Heart right ventricle (tissue), 16 donors: Measurements from ENCODE around the gene F12. TPM values are rescaled to one million over a fixed set of nuclear protein-coding genes. Genes with fewer than 3 reads are reported as not detected.

Experiments used
- ATAC-seq, 8 donors: fragments of 200-7000 bp; cut with Tn5 transposase; one replicate each; pipeline ENCODE4 v1.9.1; 2020; ENCODE audit warnings: mild to moderate bottlenecking in 8 of 8, moderate library complexity in 8 of 8, moderate number of reproducible peaks in 1 of 8
- DNase-seq, 2 donors: peaks; one replicate each; pipeline ENCODE4 v3.0.0-alpha.2; 2020
- H3K27ac ChIP-seq, 10 donors: fragments of 200-600 bp; sonication (generic) in 2 of 10; one replicate each; pipeline versions ENCODE4 v1.5.0 to v1.8.0; 2020 to 2022; ENCODE audit warnings: mild to moderate bottlenecking in 3 of 10
- H3K27me3 ChIP-seq, 7 donors: fragments of 200-600 bp; one replicate each; pipeline ENCODE4 v1.8.0; 2021 to 2022; ENCODE audit warnings: mild to moderate bottlenecking in 2 of 7
- H3K36me3 ChIP-seq, 9 donors: fragments of 200-600 bp; sonication (generic) in 1 of 9; one replicate each; pipeline versions ENCODE4 v1.5.0 to v1.8.0; 2020 to 2022; ENCODE audit warnings: mild to moderate bottlenecking in 2 of 9
- H3K4me1 ChIP-seq, 9 donors: fragments of 200-600 bp; sonication (generic) in 1 of 9; one replicate each; pipeline versions ENCODE4 v1.5.0 to v1.8.0; 2020 to 2022; ENCODE audit warnings: mild to moderate bottlenecking in 4 of 9
- H3K4me3 ChIP-seq, 10 donors: fragments of 200-600 bp; sonication (generic) in 2 of 10; one replicate each; pipeline versions ENCODE4 v1.5.0 to v1.8.0; 2020 to 2022; ENCODE audit warnings: mild to moderate bottlenecking in 7 of 10, moderate library complexity in 2 of 10
- H3K9me3 ChIP-seq, 11 donors: fragments of 200-600 bp in 10 of 11; sonication (generic) in 2 of 11; one replicate each; pipeline versions ENCODE4 v1.5.0 to v1.8.0; 2013 to 2022; ENCODE audit warnings: mild to moderate bottlenecking in 2 of 11, control low read depth in 1 of 11, moderate library complexity in 1 of 11
- WGBS, 2 donors: extraction: QIAGEN DNeasy Blood & Tissue Kit; methylation state at CpG; one replicate each; pipeline ENCODE4 v1.1.7; 2013; ENCODE audit warnings: inconsistent platforms in 1 of 2; 5-methylcytosine and 5-hydroxymethylcytosine counted together
- intact Hi-C, 10 donors: fragments of 100-400 bp; cut with DNase I; formaldehyde crosslinking; loops; one replicate each; pipeline versions ENCODE4 v1.11.1 to v1.14.2; 2022
- polyA plus RNA-seq, 2 donors: library from polyadenylated mRNA; stranded (reverse); fragments of 200-250 nt; gene quantifications; one replicate each; pipeline ENCODE4 v1.2.3, GENCODE V29; 2013
- total RNA-seq, 10 donors: library from RNA; stranded (reverse); fragmentation: NEBNext Ultra II Directional in 3 of 10; extraction: Animal tissue kit (Norgen Biotek cat#: 25700) in 3 of 10; gene quantifications; one replicate each; pipeline versions ENCODE4 v1.2.1 to v1.2.4, GENCODE V29; 2021 to 2023
- TF ChIP-seq, protein P1 (sequence below), 9 donors: fragments of 200-600 bp; sonication (generic) in 2 of 9; IDR thresholded peaks; one replicate each; pipeline versions ENCODE4 v1.5.0 to v1.8.0; 2021 to 2022; ENCODE audit warnings: antibody characterized with exemption in 9 of 9, mild to moderate bottlenecking in 5 of 9, moderate library complexity in 1 of 9
- donor health status: Arrhythmogenic right ventricular cardiomyopathy.
- donor health status: ischemic (EF 13 %, LVEDD 7.1; RV severe dilation, severe dysfunction).
- donor health status: healthy with polysubstance abuse.
- donor health status: DM: no; HTN: yes; CAD: no.
- donor health status: DM: no; HTN: no; CAD: no.
- donor health status: ischemic (EF 25% LVEDD 6.9; RV normal size, moderate dysfunction).
- donor health status: ischemic (EF 25% LVEDD 5.7; RV mildly dilated, moderate dysfunction).
- donor health status: healthy.
- donor health status: DM: yes; HTN: yes; CAD: no.
- donor health status: Ischemic cardiomyopathy.
- donor health status: ischemic (EF 35%, LVEDD 5.7; RV mildly dilated, moderate dysfunction).
- donor health status: nonischemic (EF 11% LVEDD 7.7; RV severe dilation, severe dysfunction).
- donor health status: DM: yes; HTN: yes; CAD: no.
- donor health status: PGD.
- donor health status: ischemic (EF 29% LVEDD 5.4; RV normal size, mild dysfunction).
- donor health status: nonischemic (EF 23%, LVEDD 6.1; RV moderate dilation, normal function).

The F12 gene
- total and polyA plus RNA-seq, 12 donors: 0.25 to 0.37 (median 0.28) TPM; not detected in 9

DNA sequence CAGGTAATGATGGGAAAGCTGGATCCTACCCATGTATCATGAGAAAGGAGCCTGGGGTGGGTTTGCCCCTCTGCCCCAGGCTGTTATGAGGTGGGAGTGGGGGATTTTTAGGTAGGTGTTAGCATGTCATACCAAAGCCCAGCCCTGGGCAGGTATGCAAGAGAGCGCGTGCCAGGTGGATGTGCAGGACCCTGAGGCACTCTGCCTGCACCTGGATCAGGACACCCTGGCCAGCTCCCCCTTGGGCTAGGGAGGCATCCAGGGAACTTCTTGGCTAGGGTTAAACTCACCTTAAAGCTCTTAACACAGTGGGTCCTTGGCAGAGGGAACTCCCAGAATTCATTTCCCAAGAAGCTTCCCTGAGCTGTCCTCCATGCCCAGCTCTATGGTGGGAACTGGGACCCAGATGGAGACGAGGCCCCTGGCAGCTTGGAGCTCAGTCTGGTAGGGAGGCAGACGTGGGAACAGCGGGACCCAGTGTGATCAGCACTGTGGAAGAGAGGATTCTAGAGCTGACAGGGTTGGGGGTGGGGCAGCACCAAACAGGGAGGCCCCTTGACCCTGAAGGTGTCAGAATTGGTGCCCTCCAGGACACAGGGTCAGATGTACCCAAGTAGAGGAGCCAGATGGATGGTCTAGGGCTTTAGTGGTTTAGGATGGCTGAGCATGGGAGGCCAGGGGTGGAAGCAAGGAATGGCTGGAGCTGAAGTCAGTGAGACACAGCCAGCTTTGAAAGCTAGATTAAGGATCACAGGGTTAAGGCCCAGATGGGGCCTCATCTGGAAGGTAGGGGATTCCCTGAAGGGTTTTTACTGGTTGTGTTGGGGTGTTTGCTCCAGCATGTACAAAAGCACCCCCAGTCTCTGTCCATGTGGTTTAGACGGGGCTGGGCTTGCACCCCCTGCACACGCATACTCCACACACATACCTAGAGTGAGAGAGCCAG is 35.0 kb upstream of the F12 start:
- intact Hi-C loops: no loop called here
- no peak overlapping the region for H3K4me3 ChIP-seq
- TF ChIP-seq, protein P1, sequence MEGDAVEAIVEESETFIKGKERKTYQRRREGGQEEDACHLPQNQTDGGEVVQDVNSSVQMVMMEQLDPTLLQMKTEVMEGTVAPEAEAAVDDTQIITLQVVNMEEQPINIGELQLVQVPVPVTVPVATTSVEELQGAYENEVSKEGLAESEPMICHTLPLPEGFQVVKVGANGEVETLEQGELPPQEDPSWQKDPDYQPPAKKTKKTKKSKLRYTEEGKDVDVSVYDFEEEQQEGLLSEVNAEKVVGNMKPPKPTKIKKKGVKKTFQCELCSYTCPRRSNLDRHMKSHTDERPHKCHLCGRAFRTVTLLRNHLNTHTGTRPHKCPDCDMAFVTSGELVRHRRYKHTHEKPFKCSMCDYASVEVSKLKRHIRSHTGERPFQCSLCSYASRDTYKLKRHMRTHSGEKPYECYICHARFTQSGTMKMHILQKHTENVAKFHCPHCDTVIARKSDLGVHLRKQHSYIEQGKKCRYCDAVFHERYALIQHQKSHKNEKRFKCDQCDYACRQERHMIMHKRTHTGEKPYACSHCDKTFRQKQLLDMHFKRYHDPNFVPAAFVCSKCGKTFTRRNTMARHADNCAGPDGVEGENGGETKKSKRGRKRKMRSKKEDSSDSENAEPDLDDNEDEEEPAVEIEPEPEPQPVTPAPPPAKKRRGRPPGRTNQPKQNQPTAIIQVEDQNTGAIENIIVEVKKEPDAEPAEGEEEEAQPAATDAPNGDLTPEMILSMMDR (IDR thresholded peaks at IDR 0.05): no peak
- WGBS, 2 donors: 71 to 76% methylated on average over 7 of the region's 7 CpGs
- peaks cover 0 to 29% (median 0%) of the 10 kb centered on the region in 7 donors for H3K27me3 ChIP-seq
- no peaks in the 10 kb centered on the region for H3K9me3 ChIP-seq
- no peak for ATAC-seq
- H3K4me1 ChIP-seq: peaks cover 13 to 36% (median 21%) of the 10 kb centered on the region in 9 donors
- H3K27ac ChIP-seq: no peak overlapping the region
- peaks cover 0 to 38% (median 0%) of the 10 kb centered on the region in 9 donors for H3K36me3 ChIP-seq
- no peak for DNase-seq

DNA sequence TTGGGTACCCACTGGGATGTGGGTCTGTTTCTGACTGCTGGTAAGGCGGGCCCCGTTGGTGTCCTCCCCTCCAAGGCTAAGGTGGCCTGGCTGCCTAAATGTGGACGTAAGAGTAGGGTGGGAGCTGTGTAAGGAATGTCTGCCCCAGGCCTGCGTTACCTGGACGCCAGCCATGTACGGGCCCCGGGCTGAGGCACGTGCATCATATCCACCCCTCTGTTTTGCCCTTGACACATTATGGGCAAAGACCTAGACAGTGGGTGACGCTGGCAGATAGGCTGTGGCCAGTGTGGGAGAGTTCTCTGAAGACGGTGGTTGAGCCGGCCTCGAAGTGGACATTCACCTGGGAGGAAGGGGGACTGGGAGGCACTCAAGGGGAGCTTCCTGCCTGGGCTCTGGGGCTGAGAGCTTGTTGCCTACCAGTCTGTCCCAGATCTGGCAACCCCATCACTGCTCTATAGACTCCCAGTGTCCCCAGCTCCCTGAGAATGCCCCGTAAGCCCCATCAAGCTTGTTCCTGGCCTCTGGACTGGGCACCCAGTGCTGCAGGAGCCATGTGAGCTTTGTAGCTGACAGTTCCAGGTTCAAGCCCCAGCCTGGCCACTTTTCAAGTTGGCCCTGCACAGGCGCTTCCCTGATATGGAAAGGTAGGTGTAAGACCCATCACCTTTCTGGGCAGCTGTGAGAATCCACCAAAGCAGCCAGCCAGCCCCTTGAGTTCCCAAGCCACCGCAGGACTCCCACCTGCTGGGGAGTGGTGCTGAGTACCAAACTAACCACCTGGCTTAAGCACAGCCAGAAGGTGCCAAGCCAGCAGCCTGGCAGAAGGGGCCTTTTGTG is 34.0 kb upstream of the F12 start:
- no peaks in the 10 kb centered on the region for H3K9me3 ChIP-seq
- TF ChIP-seq, protein P1 (IDR thresholded peaks at IDR 0.05): no peak
- peaks cover 0 to 48% (median 0%) of the 10 kb centered on the region in 9 donors for H3K36me3 ChIP-seq
- peaks cover 13 to 32% (median 21%) of the 10 kb centered on the region in 9 donors for H3K4me1 ChIP-seq
- H3K27me3 ChIP-seq: peaks cover 0 to 19% (median 0%) of the 10 kb centered on the region in 7 donors
- intact Hi-C loops: no loop called here
- H3K4me3 ChIP-seq: no peak overlapping the region
- DNase-seq (no peak), ATAC-seq (no peak)
- H3K27ac ChIP-seq: no peak overlapping the region
- 79 to 83% methylated on average over 15 of the region's 15 CpGs for WGBS, 2 donors

DNA sequence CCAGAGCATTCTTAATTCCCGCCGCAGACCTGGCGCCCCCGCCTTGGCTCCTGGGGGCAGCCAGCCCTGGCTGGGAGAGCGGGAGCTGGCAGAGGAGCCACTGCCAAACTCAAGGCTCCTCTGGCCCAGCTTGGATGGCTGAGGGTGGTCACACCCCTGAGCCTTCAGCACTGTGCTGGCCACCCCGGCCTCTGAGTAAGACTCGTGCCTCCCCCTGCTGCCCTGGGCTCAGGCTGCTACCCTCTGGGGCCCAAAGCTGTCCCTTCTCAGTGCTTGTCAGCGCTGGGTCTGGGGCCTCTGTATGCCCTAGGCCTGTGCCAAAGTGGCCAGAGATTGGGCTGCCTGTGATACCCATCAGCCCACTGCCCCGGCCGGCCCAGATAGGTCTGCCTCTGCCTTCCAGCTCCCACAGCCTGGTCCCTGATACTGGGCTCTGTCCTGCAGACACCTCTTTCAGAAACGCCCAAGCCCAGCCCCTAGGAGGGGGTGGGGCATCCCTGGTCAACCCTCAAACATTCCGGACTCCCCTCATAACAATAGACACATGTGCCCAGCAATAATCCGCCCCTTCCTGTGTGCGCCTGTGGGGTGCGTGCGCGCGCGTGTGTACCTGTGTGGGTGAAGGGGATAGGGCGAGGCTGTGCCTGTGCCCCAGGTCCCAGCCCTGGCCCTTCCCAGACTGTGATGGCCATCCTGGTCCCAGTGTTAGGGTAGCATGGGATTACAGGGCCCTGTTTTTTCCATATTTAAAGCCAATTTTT is 32.9 kb upstream of the F12 start:
- TF ChIP-seq, protein P1 (IDR thresholded peaks at IDR 0.05): no peak
- H3K9me3 ChIP-seq: no peaks in the 10 kb centered on the region
- intact Hi-C loops: no loop called here
- peaks cover 8 to 21% (median 11%) of the 10 kb centered on the region in 9 donors for H3K4me1 ChIP-seq
- ATAC-seq: peak in 1 of 8 donors; percentile 5
- H3K27me3 ChIP-seq: peaks cover 0 to 11% (median 0%) of the 10 kb centered on the region in 7 donors
- 88 to 91% methylated on average over 20 of the region's 20 CpGs for WGBS, 2 donors
- no peak overlapping the region for H3K27ac ChIP-seq
- no peak for DNase-seq
- no peak overlapping the region for H3K4me3 ChIP-seq
- peaks cover 0 to 59% (median 0%) of the 10 kb centered on the region in 9 donors for H3K36me3 ChIP-seq
